ENCODE data around the gene KCNJ18. TPM values are rescaled to one million over a fixed set of nuclear protein-coding genes. Genes with fewer than 3 reads are reported as not detected.
"Not testable (repeated sequence)": the region's sequence is repeated elsewhere in the genome, so short reads cannot be mapped to it uniquely, and the experiment has no call there.

Gene KCNJ18
- total RNA-seq, 1 donor from 2014 or later, result not detected

DNA sequence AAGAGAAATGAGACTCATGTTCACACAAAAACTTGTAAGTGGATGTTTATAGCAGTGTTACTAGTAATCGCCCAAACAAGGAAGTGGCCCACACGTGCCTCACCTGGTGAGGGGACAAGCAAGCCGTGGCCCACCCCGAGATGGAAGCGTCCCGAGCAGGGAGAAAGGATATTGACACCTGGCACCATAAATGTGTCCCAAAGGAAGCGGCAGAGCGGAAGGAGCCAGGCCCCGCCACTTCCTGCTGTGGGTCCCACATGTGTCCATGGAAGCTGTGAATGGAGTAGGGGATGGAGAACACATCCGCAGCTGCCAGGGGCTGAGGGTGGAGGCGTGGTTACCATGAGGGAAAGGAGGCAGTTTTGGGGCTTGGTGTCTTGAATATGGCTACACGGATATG lies 18.9 kb downstream of the KCNJ18 start:
- intact Hi-C loops (cut with micrococcal nuclease), result no loop called here
- Histone ChIP-seq H3K4me1 (no peaks in the 10 kb centered on the region), H3K9me3 (replicated peaks) (no peaks in the 10 kb centered on the region), H3K4me3 (no peak overlapping the region), H3K27ac (replicated peaks) (no peak overlapping the region), H3K27me3 (ENCODE audit: low read depth) (peaks cover 6% of the 10 kb centered on the region), H3K36me3 (no peaks in the 10 kb centered on the region)
- no peak for DNase-seq
- TF ChIP-seq, protein P1, sequence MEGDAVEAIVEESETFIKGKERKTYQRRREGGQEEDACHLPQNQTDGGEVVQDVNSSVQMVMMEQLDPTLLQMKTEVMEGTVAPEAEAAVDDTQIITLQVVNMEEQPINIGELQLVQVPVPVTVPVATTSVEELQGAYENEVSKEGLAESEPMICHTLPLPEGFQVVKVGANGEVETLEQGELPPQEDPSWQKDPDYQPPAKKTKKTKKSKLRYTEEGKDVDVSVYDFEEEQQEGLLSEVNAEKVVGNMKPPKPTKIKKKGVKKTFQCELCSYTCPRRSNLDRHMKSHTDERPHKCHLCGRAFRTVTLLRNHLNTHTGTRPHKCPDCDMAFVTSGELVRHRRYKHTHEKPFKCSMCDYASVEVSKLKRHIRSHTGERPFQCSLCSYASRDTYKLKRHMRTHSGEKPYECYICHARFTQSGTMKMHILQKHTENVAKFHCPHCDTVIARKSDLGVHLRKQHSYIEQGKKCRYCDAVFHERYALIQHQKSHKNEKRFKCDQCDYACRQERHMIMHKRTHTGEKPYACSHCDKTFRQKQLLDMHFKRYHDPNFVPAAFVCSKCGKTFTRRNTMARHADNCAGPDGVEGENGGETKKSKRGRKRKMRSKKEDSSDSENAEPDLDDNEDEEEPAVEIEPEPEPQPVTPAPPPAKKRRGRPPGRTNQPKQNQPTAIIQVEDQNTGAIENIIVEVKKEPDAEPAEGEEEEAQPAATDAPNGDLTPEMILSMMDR (IDR thresholded peaks at IDR 0.05; ENCODE audit: borderline replicate concordance), result no peak

DNA sequence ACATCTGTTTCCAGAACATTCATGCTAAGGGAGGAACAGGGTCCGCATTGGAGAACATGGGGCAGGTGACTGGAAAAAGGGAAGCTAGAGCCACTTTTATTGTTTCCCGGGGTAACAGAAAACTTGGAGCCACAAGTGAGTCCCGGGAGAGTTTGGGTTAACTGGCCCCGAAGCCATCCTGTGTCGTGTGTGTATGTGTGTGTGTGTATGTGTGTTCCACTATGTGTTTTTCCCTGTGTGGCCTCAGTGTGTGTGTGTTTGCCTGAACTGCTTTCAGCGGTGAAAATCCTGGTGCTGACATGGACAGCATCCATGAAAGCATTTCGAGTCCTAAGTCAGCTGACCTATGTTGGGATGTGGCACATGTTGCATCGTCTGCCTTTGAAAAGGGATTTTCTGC lies 20.7 kb downstream of the KCNJ18 start:
- H3K27ac ChIP-seq (replicated peaks); H3K4me3 ChIP-seq; H3K27me3 ChIP-seq (ENCODE audit: low read depth); intact Hi-C loops (cut with micrococcal nuclease); H3K9me3 ChIP-seq (replicated peaks); H3K36me3 ChIP-seq; H3K4me1 ChIP-seq; DNase-seq: not testable (repeated sequence)

DNA sequence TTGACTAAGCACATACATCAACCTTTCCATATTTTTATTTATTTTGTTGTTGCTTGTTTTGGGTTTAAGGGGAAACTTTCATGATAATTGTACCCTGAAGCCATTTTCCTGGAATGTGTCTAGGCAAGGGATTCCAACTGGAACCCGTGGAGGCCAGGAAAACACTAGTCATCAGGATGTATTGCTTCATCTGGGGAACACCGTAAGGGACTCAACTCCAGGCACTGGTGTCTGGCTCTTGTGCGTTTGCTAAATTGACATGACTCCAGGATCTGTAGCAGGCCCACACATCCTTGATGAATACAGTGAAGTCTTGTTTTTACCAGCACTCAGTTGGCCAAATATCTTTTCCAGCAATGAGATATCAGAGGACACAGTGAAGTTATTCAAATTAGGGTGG lies 21.3 kb downstream of the KCNJ18 start:
- H3K27me3 ChIP-seq (ENCODE audit: low read depth); H3K27ac ChIP-seq (replicated peaks); H3K36me3 ChIP-seq; intact Hi-C loops (cut with micrococcal nuclease); H3K4me1 ChIP-seq; H3K9me3 ChIP-seq (replicated peaks); H3K4me3 ChIP-seq; DNase-seq: not testable (repeated sequence)

DNA sequence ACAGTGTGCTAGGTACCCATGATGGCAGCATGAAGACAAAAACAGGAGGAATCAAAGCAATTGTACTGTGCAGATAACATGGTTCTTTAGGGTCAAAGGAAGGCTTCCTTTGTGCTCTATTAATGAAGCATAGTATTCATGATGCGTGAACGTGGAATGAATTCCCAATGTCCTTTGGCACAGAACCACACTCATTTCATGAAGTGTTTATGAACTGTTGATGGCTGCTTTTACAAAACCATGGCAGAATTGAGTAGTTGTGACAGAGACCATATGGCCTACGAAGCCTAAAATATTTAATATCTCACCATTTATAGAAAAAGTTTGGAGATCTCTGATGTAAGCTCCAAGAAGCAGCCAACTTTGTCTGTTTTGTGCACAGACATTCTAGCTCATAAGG lies 22.4 kb downstream of the KCNJ18 start:
- H3K4me3 ChIP-seq; H3K27ac ChIP-seq (replicated peaks); H3K9me3 ChIP-seq (replicated peaks); H3K27me3 ChIP-seq (ENCODE audit: low read depth); DNase-seq; H3K4me1 ChIP-seq; intact Hi-C loops (cut with micrococcal nuclease); H3K36me3 ChIP-seq: not testable (repeated sequence)

DNA sequence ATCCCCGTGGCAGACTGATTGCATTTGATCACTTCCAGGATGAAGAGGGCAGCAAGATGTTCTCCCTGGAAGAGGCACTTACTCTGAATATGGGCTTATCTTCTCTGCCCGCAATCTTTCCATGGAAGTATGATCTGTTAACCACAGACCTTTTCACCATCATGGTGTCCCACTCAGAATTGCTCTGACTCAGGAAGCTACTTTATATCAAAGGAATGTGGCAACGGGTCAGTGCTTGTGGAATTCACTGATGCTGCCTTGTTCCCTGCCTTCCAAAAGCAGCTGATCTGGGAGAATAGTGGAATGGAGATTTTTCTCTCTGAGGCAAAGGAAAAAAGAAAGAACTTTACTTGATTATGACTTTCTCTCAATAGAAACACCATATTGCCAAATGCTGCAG lies 23.6 kb downstream of the KCNJ18 start:
- H3K36me3 ChIP-seq; intact Hi-C loops (cut with micrococcal nuclease); H3K9me3 ChIP-seq (replicated peaks); H3K27ac ChIP-seq (replicated peaks); H3K4me3 ChIP-seq; H3K4me1 ChIP-seq; DNase-seq: not testable (repeated sequence)
- peaks cover 18% of the 10 kb centered on the region for H3K27me3 ChIP-seq (ENCODE audit: low read depth)

DNA sequence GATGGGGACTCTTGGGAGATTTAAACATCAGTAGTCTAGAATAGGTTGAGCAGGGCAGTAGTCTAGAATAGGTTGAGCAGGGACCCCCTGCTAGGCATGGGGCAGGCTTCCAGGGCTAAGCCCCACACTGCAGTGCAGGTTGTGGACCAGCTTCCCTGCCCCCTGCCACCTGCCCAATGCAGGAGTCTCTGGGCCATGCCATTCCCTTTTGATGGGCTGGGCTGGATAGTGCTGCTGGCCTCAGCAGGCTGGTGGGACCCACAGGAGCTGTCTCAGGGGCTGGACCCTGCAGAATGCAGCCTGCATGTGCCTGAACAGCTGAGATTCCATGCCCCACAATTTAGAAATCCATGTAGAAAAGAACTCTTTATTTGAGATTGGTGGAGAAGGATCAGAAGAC lies 26.6 kb downstream of the KCNJ18 start:
- intact Hi-C loops (cut with micrococcal nuclease); H3K27ac ChIP-seq (replicated peaks); H3K9me3 ChIP-seq (replicated peaks); H3K4me3 ChIP-seq; H3K4me1 ChIP-seq; DNase-seq; H3K36me3 ChIP-seq: not testable (repeated sequence)
- peaks cover 33% of the 10 kb centered on the region for H3K27me3 ChIP-seq (ENCODE audit: low read depth)

DNA sequence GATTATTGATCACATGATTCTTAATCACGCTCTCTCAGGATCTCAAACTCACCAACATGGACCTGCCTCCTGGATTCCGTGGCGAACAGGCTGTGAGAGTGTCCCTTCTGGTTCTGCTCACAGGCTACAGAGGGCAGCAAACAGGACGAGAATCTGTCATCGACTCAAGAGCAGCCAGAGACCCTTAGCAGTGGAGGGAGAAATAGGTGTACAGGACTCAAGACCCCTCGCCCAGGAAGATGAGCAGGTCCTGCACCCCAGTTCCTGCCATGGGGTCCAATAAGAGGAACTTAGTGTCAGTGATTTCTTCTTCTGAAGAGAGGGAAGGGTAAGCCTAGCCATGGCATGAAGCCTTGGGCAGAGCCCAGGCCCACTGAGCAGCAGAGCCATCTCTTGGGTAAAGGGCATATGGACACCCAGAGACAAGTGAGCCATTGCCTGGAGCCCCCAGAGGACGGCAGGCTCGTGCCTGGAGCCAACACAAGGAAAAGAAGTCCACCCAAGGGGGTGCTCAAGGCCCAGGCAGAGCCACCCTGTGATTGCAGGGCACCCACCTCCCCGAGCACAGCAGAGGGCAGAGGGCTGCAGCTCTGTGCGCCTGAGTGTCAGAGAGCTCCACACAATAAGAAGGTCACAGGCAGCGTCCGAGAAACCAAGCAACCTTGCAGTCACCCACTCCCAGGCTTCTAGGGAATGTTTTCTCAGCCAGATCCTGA lies 27.3 kb downstream of the KCNJ18 start:
- H3K36me3 ChIP-seq; H3K27ac ChIP-seq (replicated peaks); H3K9me3 ChIP-seq (replicated peaks); H3K4me3 ChIP-seq; DNase-seq; intact Hi-C loops (cut with micrococcal nuclease); H3K4me1 ChIP-seq: not testable (repeated sequence)
- H3K27me3 ChIP-seq (ENCODE audit: low read depth), result peaks cover 33% of the 10 kb centered on the region

DNA sequence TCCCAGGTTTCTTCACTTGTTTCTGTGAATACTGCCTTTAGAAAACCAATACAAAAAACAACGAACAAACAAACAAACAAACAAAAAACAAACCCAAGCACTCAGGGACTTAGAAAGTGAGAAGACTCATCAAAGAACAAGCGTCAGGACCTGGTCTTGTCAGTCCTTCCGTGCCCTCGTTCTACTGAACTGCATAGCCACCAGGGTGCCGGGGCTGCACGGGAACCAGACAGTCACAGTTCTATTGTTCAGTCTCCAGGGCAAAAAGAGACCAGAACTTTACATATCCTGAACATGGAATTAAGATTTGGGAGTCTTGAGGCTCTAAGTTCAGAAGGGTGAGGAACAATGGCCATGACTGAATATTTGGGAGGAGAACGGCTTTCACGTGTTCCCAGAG lies 28.2 kb downstream of the KCNJ18 start:
- intact Hi-C loops (cut with micrococcal nuclease); H3K4me3 ChIP-seq; H3K4me1 ChIP-seq; DNase-seq; H3K36me3 ChIP-seq; H3K9me3 ChIP-seq (replicated peaks); H3K27ac ChIP-seq (replicated peaks): not testable (repeated sequence)
- H3K27me3 ChIP-seq (ENCODE audit: low read depth), result peaks cover 33% of the 10 kb centered on the region

DNA sequence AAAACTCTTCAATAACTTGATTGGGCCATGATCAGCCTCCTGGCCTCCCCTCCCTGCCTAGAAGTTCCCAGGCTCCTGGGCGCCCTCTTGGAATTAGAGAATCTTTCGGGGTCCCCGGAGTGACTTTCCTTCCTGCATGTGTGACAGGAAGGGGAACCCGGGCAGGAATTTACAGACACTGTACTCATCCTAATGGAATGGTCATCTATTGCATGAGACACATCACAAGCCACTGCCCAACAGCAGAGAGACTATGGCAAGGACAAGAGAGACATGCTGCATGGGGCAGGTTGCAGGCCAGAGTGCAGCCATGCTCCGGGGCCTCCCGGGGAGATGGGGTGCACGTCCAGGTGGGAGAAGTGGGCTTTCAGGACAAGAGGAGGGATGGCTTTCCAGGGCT lies 29.9 kb downstream of the KCNJ18 start:
- intact Hi-C loops (cut with micrococcal nuclease); H3K9me3 ChIP-seq (replicated peaks); H3K27ac ChIP-seq (replicated peaks); H3K4me3 ChIP-seq; DNase-seq; H3K4me1 ChIP-seq; H3K36me3 ChIP-seq: not testable (repeated sequence)
- peaks cover 33% of the 10 kb centered on the region for H3K27me3 ChIP-seq (ENCODE audit: low read depth)

DNA sequence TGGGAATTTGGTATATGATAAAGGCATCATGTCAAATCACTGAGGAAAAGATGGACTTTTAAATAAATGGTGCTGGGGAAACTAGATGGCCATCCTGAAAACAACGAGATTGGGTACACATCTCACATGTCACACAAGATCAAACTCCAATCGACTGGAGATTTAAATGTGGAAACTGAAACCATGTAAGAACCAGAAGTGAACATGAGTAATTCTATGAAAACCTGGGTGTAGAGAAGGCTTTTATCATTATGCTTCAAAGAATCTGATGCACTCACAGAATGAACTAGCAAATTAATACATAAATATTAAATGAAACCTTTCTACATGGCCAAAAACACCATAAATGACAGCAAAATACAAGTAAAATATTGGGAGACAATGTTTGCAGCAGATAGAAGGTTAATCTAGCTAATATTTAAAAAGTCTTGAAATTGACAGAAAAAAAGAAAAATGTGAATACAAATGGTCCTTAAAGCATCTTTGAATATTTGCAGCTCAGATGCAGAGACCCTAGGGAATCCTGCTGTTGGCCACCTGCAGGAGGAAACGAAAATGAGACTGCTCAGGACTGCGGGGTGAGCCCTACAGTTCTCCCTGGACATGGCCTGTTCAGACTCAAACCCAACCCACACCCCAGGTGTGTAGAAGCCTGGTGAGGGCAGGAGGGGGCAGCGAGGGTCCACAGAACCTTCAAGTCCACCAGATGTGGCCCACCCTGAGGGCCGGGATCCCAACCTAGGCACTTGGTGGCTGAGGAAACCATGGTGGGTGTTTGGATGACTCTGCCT lies 32.1 kb downstream of the KCNJ18 start:
- H3K4me1 ChIP-seq; H3K27ac ChIP-seq (replicated peaks); intact Hi-C loops (cut with micrococcal nuclease); H3K9me3 ChIP-seq (replicated peaks); H3K36me3 ChIP-seq; DNase-seq; H3K4me3 ChIP-seq: not testable (repeated sequence)
- peaks cover 26% of the 10 kb centered on the region for H3K27me3 ChIP-seq (ENCODE audit: low read depth)

DNA sequence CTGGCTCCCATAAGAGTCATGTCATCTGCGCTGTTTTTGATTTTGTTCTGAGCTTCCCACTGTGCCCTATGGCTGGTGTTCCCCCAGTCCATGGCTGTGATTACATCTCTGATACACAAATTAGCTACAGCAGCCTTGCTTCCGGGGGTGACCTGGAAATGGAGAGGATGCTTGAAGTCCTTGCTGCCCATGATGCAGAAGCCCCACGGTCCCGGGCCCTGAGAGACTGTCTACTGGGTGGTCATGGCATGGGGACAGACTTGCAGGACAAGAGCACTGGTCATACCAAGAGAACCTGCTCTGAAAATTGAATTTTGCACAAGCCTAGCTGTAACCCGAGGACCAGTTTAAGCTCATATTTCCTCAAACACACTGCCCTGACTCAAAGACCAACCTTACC lies 38.8 kb downstream of the KCNJ18 start:
- H3K4me3 ChIP-seq; H3K36me3 ChIP-seq; H3K4me1 ChIP-seq; H3K27ac ChIP-seq (replicated peaks); H3K27me3 ChIP-seq (ENCODE audit: low read depth); H3K9me3 ChIP-seq (replicated peaks); DNase-seq; intact Hi-C loops (cut with micrococcal nuclease): not testable (repeated sequence)

DNA sequence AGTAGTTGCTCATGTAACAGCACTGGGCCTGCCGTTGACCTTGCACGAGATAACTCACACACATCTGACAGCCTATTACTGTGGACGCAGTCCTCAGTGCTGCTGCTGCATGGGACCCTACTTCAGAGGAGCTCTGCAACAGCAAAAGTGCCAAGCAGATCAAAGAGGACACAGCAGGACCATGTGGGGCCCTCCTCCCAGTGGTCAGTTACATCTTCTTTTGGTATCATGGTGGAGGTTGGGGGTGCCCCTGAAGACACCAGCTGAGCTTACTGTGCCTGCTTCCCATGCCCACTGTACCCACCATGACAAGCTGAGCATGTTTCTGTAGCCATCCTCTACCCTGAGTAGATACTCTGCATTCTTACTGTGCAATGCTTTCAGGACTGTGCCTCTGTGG lies 41.6 kb downstream of the KCNJ18 start:
- H3K36me3 ChIP-seq; H3K4me3 ChIP-seq; intact Hi-C loops (cut with micrococcal nuclease); H3K27me3 ChIP-seq (ENCODE audit: low read depth); DNase-seq; H3K9me3 ChIP-seq (replicated peaks); H3K27ac ChIP-seq (replicated peaks); H3K4me1 ChIP-seq: not testable (repeated sequence)

DNA sequence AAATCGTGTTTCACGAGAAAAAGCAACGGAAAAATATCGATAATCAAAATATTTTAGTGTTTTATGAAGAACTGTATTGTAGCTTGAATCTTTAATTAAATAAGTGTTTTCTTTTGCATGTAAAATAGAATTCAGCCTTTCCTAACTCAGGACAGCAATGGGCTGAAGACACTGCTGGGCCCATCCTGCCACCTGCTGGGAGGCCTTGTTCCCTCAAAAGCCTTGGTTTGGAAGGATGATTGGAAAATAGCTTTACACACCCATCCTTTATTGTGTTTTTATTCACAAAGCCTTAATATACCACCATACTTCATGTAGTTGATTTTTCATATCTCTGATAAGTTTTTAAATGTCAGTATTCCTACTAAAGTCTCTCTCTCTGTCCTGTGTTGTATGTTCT lies 43.5 kb downstream of the KCNJ18 start:
- intact Hi-C loops (cut with micrococcal nuclease); H3K27ac ChIP-seq (replicated peaks); H3K9me3 ChIP-seq (replicated peaks): not testable (repeated sequence)

More for the DNA sequence above, 43.5 kb downstream of the KCNJ18 start:
- H3K4me3 ChIP-seq; DNase-seq; H3K36me3 ChIP-seq; H3K27me3 ChIP-seq (ENCODE audit: low read depth); H3K4me1 ChIP-seq: not testable (repeated sequence)

All from left ventricle myocardium inferior (tissue), 1 donor.